Measurements from ENCODE around the gene HUS1.
"Not testable (repeated sequence)": the region's sequence is repeated elsewhere in the genome, so short reads cannot be mapped to it uniquely, and the experiment has no call there.

Gene HUS1

GRCh38 chr7:47991270-47991669 is 11.9 kb upstream of the HUS1 start:
- H3K36me3 ChIP-seq (ENCODE audit: control insufficient read depth in 1 of 2, insufficient read depth in 2 of 2, low read depth in 1 of 2, low read length in 2 of 2): no peaks in the 10 kb centered on the region
- no peak overlapping the region for H3K14ac ChIP-seq (ENCODE audit: low read length in 2 of 2)
- peak overlapping the region; percentile 83 for H2AFZ ChIP-seq (ENCODE audit: low read depth, low read length)
- peak overlapping the region in 1 of 2 experiments; percentile 85 for H3K23ac ChIP-seq (ENCODE audit: low read length in 2 of 2)
- H4K8ac ChIP-seq (ENCODE audit: low read length): no peak overlapping the region
- no CpG with 5 or more reads among the region's 1 CpG for WGBS
- DNase-seq: no peak
- H3K79me1 ChIP-seq (replicated peaks; ENCODE audit: low read length, poor library complexity, severe bottlenecking): no peaks in the 10 kb centered on the region
- no peak overlapping the region for H2AK5ac ChIP-seq (ENCODE audit: low read length, severe bottlenecking)
- H3K27ac ChIP-seq (ENCODE audit: low read length, poor library complexity, severe bottlenecking): no peak overlapping the region
- no peaks in the 10 kb centered on the region for H3K9me3 ChIP-seq (ENCODE audit: control insufficient read depth, low read length)
- peak overlapping the region in 1 of 2 experiments; percentile 97 for H3K4ac ChIP-seq (ENCODE audit: low read depth in 1 of 2, low read length in 2 of 2)
- H3K4me2 ChIP-seq (ENCODE audit: low read length, poor library complexity, severe bottlenecking): no peak overlapping the region
- H3K4me3 ChIP-seq (ENCODE audit: insufficient read depth in 1 of 2, low read depth in 1 of 2, low read length in 2 of 2): peak overlapping the region in 1 of 2 experiments; percentile 84
- H3K27me3 ChIP-seq (ENCODE audit: control insufficient read depth in 1 of 2, insufficient read depth in 1 of 2, low read length in 2 of 2): no peaks in the 10 kb centered on the region
- no peak overlapping the region for H2BK12ac ChIP-seq (ENCODE audit: low read length in 2 of 2)
- peak overlapping the region; percentile 81 for H3K9ac ChIP-seq (ENCODE audit: low read length)
- peak overlapping the region in 1 of 2 experiments; percentile 98 for H3K18ac ChIP-seq (ENCODE audit: low read depth in 1 of 2, low read length in 2 of 2)
- H3K4me1 ChIP-seq (ENCODE audit: control insufficient read depth, insufficient read depth, low read depth, low read length): peaks cover 2% of the 10 kb centered on the region
- no peak overlapping the region for H2BK5ac ChIP-seq (ENCODE audit: low read depth, low read length, poor library complexity, severe bottlenecking)
- no peak overlapping the region for H2BK120ac ChIP-seq (ENCODE audit: low read depth, low read length)
- no peak overlapping the region for H2BK15ac ChIP-seq (ENCODE audit: low read depth, poor library complexity, severe bottlenecking)
- no peak overlapping the region for H4K91ac ChIP-seq (ENCODE audit: low read length)

- Histone ChIP-seq H3K4me1 (ENCODE audit: control insufficient read depth, insufficient read depth, low read depth, low read length) (peaks cover 2% of the 10 kb centered on the region), H3K14ac (ENCODE audit: low read length in 2 of 2) (no peak overlapping the region), H3K27ac (ENCODE audit: low read length, poor library complexity, severe bottlenecking) (no peak overlapping the region), H3K79me1 (replicated peaks; ENCODE audit: low read length, poor library complexity, severe bottlenecking) (no peaks in the 10 kb centered on the region), H2AK5ac (ENCODE audit: low read length, severe bottlenecking) (no peak overlapping the region), H3K23ac (ENCODE audit: low read length in 2 of 2) (no peak overlapping the region), H2BK5ac (ENCODE audit: low read depth, low read length, poor library complexity, severe bottlenecking) (no peak overlapping the region), H2BK12ac (ENCODE audit: low read length in 2 of 2) (no peak overlapping the region), H3K18ac (ENCODE audit: low read depth in 1 of 2, low read length in 2 of 2) (no peak overlapping the region), H3K4ac (ENCODE audit: low read depth in 1 of 2, low read length in 2 of 2) (no peak overlapping the region), H3K9me3 (ENCODE audit: control insufficient read depth, low read length) (no peaks in the 10 kb centered on the region), H2AFZ (ENCODE audit: low read depth, low read length) (no peak overlapping the region), H4K8ac (ENCODE audit: low read length) (no peak overlapping the region), H3K9ac (ENCODE audit: low read length) (no peak overlapping the region), H2BK15ac (ENCODE audit: low read depth, poor library complexity, severe bottlenecking) (no peak overlapping the region), H3K4me2 (ENCODE audit: low read length, poor library complexity, severe bottlenecking) (no peak overlapping the region), H2BK120ac (ENCODE audit: low read depth, low read length) (no peak overlapping the region), H3K27me3 (ENCODE audit: control insufficient read depth in 1 of 2, insufficient read depth in 1 of 2, low read length in 2 of 2) (no peaks in the 10 kb centered on the region), H3K4me3 (ENCODE audit: insufficient read depth in 1 of 2, low read depth in 1 of 2, low read length in 2 of 2) (no peak overlapping the region), H4K91ac (ENCODE audit: low read length) (no peak overlapping the region), H3K36me3 (ENCODE audit: control insufficient read depth in 1 of 2, insufficient read depth in 2 of 2, low read depth in 1 of 2, low read length in 2 of 2) (no peaks in the 10 kb centered on the region)
- WGBS: 100% methylated on average over 2 of the region's 5 CpGs
- DNase-seq: no peak
Observed at GRCh38 chr7:47990592-47990991, 11.2 kb upstream of the HUS1 start.

- not testable (repeated sequence) for H3K9ac ChIP-seq (ENCODE audit: low read length); H2BK5ac ChIP-seq (ENCODE audit: low read depth, low read length, poor library complexity, severe bottlenecking); H3K4me2 ChIP-seq (ENCODE audit: low read length, poor library complexity, severe bottlenecking); H3K27me3 ChIP-seq (ENCODE audit: control insufficient read depth in 1 of 2, insufficient read depth in 1 of 2, low read length in 2 of 2); H3K4me1 ChIP-seq (ENCODE audit: control insufficient read depth, insufficient read depth, low read depth, low read length); H3K4me3 ChIP-seq (ENCODE audit: insufficient read depth in 1 of 2, low read depth in 1 of 2, low read length in 2 of 2); H3K9me3 ChIP-seq (ENCODE audit: control insufficient read depth, low read length); H3K36me3 ChIP-seq (ENCODE audit: control insufficient read depth in 1 of 2, insufficient read depth in 2 of 2, low read depth in 1 of 2, low read length in 2 of 2); H2BK15ac ChIP-seq (ENCODE audit: low read depth, poor library complexity, severe bottlenecking); H3K4ac ChIP-seq (ENCODE audit: low read depth in 1 of 2, low read length in 2 of 2); H3K23ac ChIP-seq (ENCODE audit: low read length in 2 of 2); H4K8ac ChIP-seq (ENCODE audit: low read length); H2BK12ac ChIP-seq (ENCODE audit: low read length in 2 of 2); H4K91ac ChIP-seq (ENCODE audit: low read length); H2AK5ac ChIP-seq (ENCODE audit: low read length, severe bottlenecking); DNase-seq; H3K14ac ChIP-seq (ENCODE audit: low read length in 2 of 2); H3K79me1 ChIP-seq (replicated peaks; ENCODE audit: low read length, poor library complexity, severe bottlenecking); H3K27ac ChIP-seq (ENCODE audit: low read length, poor library complexity, severe bottlenecking); H2AFZ ChIP-seq (ENCODE audit: low read depth, low read length); H2BK120ac ChIP-seq (ENCODE audit: low read depth, low read length)
- 65% methylated on average over 7 of the region's 10 CpGs for WGBS
- H3K18ac ChIP-seq (ENCODE audit: low read depth in 1 of 2, low read length in 2 of 2): peak overlapping the region in 1 of 2 experiments; percentile 21
Observed at GRCh38 chr7:47989607-47990400, 10.4 kb upstream of the HUS1 start.

GRCh38 chr7:47988496-47989386 is 9.3 kb upstream of the HUS1 start:
- Histone ChIP-seq H2AK5ac (ENCODE audit: low read length, severe bottlenecking) (no peak overlapping the region), H3K4me3 (ENCODE audit: insufficient read depth in 1 of 2, low read depth in 1 of 2, low read length in 2 of 2) (no peak overlapping the region), H3K18ac (ENCODE audit: low read depth in 1 of 2, low read length in 2 of 2) (no peak overlapping the region), H2BK120ac (ENCODE audit: low read depth, low read length) (no peak overlapping the region), H2BK5ac (ENCODE audit: low read depth, low read length, poor library complexity, severe bottlenecking) (no peak overlapping the region), H2AFZ (ENCODE audit: low read depth, low read length) (no peak overlapping the region), H3K23ac (ENCODE audit: low read length in 2 of 2) (no peak overlapping the region), H3K9ac (ENCODE audit: low read length) (no peak overlapping the region), H3K36me3 (ENCODE audit: control insufficient read depth in 1 of 2, insufficient read depth in 2 of 2, low read depth in 1 of 2, low read length in 2 of 2) (no peaks in the 10 kb centered on the region), H3K4ac (ENCODE audit: low read depth in 1 of 2, low read length in 2 of 2) (no peak overlapping the region), H3K14ac (ENCODE audit: low read length in 2 of 2) (no peak overlapping the region), H3K4me1 (ENCODE audit: control insufficient read depth, insufficient read depth, low read depth, low read length) (peaks cover 2% of the 10 kb centered on the region), H3K79me1 (replicated peaks; ENCODE audit: low read length, poor library complexity, severe bottlenecking) (no peaks in the 10 kb centered on the region), H3K27ac (ENCODE audit: low read length, poor library complexity, severe bottlenecking) (no peak overlapping the region), H4K8ac (ENCODE audit: low read length) (no peak overlapping the region), H3K9me3 (ENCODE audit: control insufficient read depth, low read length) (no peaks in the 10 kb centered on the region), H4K91ac (ENCODE audit: low read length) (no peak overlapping the region), H3K27me3 (ENCODE audit: control insufficient read depth in 1 of 2, insufficient read depth in 1 of 2, low read length in 2 of 2) (no peaks in the 10 kb centered on the region), H2BK12ac (ENCODE audit: low read length in 2 of 2) (no peak overlapping the region), H2BK15ac (ENCODE audit: low read depth, poor library complexity, severe bottlenecking) (no peak overlapping the region), H3K4me2 (ENCODE audit: low read length, poor library complexity, severe bottlenecking) (no peak overlapping the region)
- 99% methylated on average over 6 of the region's 8 CpGs for WGBS
- peak; percentile 20 for DNase-seq

Data from mesenchymal stem cell (in vitro differentiated cells and primary cell).